Right atrium auricular region (tissue), 2 donors: ENCODE measurements around the gene POLE. TPM values are rescaled to one million over a fixed set of nuclear protein-coding genes. Genes with fewer than 3 reads are reported as not detected.
"Not testable (repeated sequence)": the region's sequence is repeated elsewhere in the genome, so short reads cannot be mapped to it uniquely, and the experiment has no call there.

Source experiments
- DNase-seq: peaks from one replicate; pipeline ENCODE4 v3.0.0-alpha.2; 2019; ENCODE audit warnings: low spot score
- H3K27ac ChIP-seq, 2 donors: fragments of 200-600 bp; sonication (generic); 1 replicate in 1 of 2; 2 replicates in 1 of 2; pipeline ENCODE4 v1.5.1; 2016 to 2019
- H3K27me3 ChIP-seq, 2 donors: fragments of 200-600 bp; sonication (generic); one replicate each; pipeline versions ENCODE4 v1.5.1 to v1.6.0; 2017 to 2019
- H3K36me3 ChIP-seq: fragments of 200-600 bp; sonication (generic); one replicate; pipeline ENCODE4 v1.5.1; 2016
- H3K4me1 ChIP-seq, 2 donors: fragments of 200-600 bp; sonication (generic); one replicate each; pipeline versions ENCODE4 v1.5.1 to v1.6.0; 2017 to 2019
- H3K4me3 ChIP-seq, 2 donors: fragments of 200-600 bp; sonication (generic); 1 replicate in 1 of 2; 2 replicates in 1 of 2; pipeline ENCODE4 v1.5.1; 2017 to 2019; ENCODE audit warnings: mild to moderate bottlenecking in 1 of 2, moderate library complexity in 1 of 2
- H3K9me3 ChIP-seq, 2 donors: fragments of 200-600 bp; sonication (generic); one replicate each; pipeline ENCODE4 v1.5.1; 2019
- CTCF ChIP-seq, 2 donors: fragments of 200-600 bp; sonication (generic); IDR thresholded peaks; one replicate each; pipeline ENCODE4 v1.5.1; 2019; ENCODE audit warnings: antibody characterized with exemption in 2 of 2
- total RNA-seq, 2 donors: library from RNA; depleted of rRNA; stranded (reverse); fragments of >200 nt; gene quantifications; one replicate each; pipeline ENCODE4 v1.1.0, GENCODE V29; 2016

Gene POLE
- total RNA-seq, 2 donors from 2014 or later, result 10.2 to 13.9 TPM

DNA sequence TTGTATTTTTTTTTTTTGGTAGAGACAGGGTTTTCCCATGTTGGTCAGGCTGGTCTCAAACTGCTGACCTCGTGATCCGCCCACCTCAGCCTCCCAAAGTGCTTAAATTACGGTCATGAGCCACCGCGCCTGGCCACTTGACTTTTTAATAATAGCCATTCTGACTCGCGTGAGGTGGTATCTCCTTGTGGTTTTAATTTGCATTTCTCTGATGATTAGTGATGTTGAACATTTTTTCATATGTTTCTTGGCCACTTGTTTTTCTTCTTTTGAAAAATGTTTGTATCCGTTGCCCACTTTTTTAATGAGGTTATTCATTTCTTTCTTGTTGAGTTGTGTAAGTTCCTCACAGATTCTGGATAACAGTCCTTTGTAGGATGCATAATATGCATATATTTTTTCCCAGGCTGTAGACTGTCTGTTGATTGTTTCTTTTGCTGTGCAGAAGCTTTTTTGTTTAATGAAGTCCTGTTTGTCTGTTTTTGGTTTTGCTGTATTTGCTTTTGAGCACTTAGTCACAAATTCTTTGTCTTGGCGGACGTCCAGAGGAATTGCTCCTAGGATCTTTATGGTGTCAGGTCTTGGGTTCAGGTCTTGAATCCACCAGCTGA, 13.2 kb upstream of the POLE start:
- Histone ChIP-seq H3K27me3 (no peaks in the 10 kb centered on the region), H3K27ac (no peak overlapping the region), H3K9me3 (no peaks in the 10 kb centered on the region), H3K4me1 (peaks cover 0 to 6% of the 10 kb centered on the region in 2 donors), H3K36me3 (peaks cover 21% of the 10 kb centered on the region), H3K4me3 (no peak overlapping the region)
- no peak for DNase-seq
- TF ChIP-seq CTCF (IDR thresholded peaks at IDR 0.05), result no peak

DNA sequence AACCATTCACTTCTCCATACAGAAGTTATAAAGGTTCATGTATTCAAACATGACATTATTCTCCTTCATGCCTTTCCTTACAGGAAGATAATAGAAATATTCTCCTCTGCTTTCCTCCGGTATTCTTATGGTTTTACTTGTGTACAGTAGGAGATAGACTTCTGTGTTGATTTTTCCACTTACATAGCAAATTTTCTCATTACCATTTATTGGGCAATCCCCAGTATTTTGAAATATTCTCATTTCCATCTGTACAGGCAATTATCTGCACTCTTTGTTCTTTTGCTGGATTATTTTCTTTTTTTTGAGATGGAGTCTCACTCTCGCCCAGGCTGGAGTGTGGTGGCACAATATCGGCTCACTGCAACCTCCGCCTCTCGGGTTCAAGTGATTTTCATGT, 11.2 kb upstream of the POLE start:
- Histone ChIP-seq H3K27ac (no peak overlapping the region), H3K9me3 (no peaks in the 10 kb centered on the region), H3K27me3 (no peaks in the 10 kb centered on the region), H3K4me3 (no peak overlapping the region), H3K36me3 (peaks cover 21% of the 10 kb centered on the region), H3K4me1 (peaks cover 0 to 6% of the 10 kb centered on the region in 2 donors)
- no peak for DNase-seq
- no peak for TF ChIP-seq CTCF (IDR thresholded peaks at IDR 0.05)

GRCh38 chr12:132695431-132695830, 8.3 kb upstream of the POLE start:
- no peak for TF ChIP-seq CTCF (IDR thresholded peaks at IDR 0.05)
- Histone ChIP-seq H3K4me3 (no peak overlapping the region), H3K27ac (peak overlapping the region; percentile 69), H3K36me3 (peaks cover 21% of the 10 kb centered on the region), H3K27me3 (no peaks in the 10 kb centered on the region), H3K4me1 (peaks cover 0 to 6% of the 10 kb centered on the region in 2 donors), H3K9me3 (no peaks in the 10 kb centered on the region)
- DNase-seq, result no peak

- H3K27me3 ChIP-seq, H3K4me1 ChIP-seq, H3K9me3 ChIP-seq, H3K4me3 ChIP-seq, DNase-seq: not testable (repeated sequence)
- H3K36me3 ChIP-seq, result peaks cover 21% of the 10 kb centered on the region
- peak overlapping the region; percentile 69 for H3K27ac ChIP-seq
Observed at GRCh38 chr12:132694888-132695287, 7.7 kb upstream of the POLE start.

DNA sequence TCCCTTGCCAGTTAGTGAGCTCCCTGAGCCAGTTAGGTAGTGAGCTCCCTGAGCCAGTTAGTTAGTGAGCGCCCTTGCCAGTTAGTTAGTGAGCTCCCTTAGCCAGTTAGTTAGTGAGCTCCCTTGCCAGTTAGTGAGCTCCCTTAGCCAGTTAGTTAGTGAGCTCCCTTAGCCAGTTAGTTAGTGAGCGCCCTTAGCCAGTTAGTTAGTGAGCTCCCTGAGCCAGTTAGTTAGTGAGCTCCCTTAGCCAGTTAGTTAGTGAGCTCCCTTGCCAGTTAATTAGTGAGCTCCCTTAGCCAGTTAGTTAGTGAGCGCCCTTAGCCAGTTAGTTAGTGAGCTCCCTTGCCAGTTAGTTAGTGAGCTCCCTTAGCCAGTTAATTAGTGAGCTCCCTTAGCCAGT, 4.9 kb upstream of the POLE start:
- H3K27ac ChIP-seq, H3K4me3 ChIP-seq, H3K9me3 ChIP-seq, H3K27me3 ChIP-seq, H3K4me1 ChIP-seq, DNase-seq: not testable (repeated sequence)
- peaks cover 12% of the 10 kb centered on the region for H3K36me3 ChIP-seq

- peaks cover 0 to 15% of the 10 kb centered on the region in 2 donors for H3K4me1 ChIP-seq
- H3K36me3 ChIP-seq, result no peaks in the 10 kb centered on the region
- DNase-seq, result no peak
- no peak overlapping the region for H3K4me3 ChIP-seq
- no peak overlapping the region for H3K27ac ChIP-seq
- TF ChIP-seq CTCF (IDR thresholded peaks at IDR 0.05), result no peak
- no peaks in the 10 kb centered on the region for H3K27me3 ChIP-seq
- H3K9me3 ChIP-seq, result no peaks in the 10 kb centered on the region
Observed at GRCh38 chr12:132690112-132690511, 3.0 kb upstream of the POLE start.

DNA sequence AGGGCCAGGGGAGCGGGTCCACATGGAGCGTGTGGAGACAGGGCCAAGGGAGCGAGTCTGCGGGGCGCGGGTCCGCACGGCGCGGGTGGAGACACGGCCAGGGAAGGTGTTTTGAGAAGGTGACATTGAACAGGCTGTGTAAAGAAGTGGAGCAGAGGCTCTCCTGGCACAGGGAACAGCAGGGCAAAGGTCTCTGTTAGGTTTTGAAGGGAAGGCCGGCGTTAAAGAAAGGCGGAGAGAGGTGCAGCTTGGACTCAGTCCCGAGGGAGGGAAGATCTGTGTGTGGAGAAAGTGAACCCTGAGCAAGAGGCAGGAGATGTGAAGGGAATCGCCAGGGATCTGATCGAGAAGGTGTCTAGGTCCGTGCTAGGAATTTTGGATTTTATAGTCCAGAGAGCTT, 2.1 kb upstream of the POLE start:
- H3K9me3 ChIP-seq, result no peaks in the 10 kb centered on the region
- peaks cover 0 to 15% of the 10 kb centered on the region in 2 donors for H3K4me1 ChIP-seq
- H3K27me3 ChIP-seq, result no peaks in the 10 kb centered on the region
- no peak for TF ChIP-seq CTCF (IDR thresholded peaks at IDR 0.05)
- DNase-seq, result no peak
- no peaks in the 10 kb centered on the region for H3K36me3 ChIP-seq
- H3K4me3 ChIP-seq, result peak overlapping the region in 1 of 2 donors; percentile 30
- no peak overlapping the region for H3K27ac ChIP-seq
